ENCODE results near the gene CCM2. TPM values are rescaled to one million over a fixed set of nuclear protein-coding genes. Genes with fewer than 3 reads are reported as not detected.
"Not testable (repeated sequence)": the region's sequence is repeated elsewhere in the genome, so short reads cannot be mapped to it uniquely, and the experiment has no call there.

CCM2 gene
- total RNA-seq, 1 donor from 2014 or later, result 67.9 TPM

- DNase-seq (ENCODE audit: low read depth in 2 of 2), result no peak
These were observed 18.8 kb upstream of the CCM2 start for GRCh38 chr7:44981035-44981706.

- DNase-seq (ENCODE audit: low read depth in 2 of 2), result no peak
These were observed 17.5 kb upstream of the CCM2 start for GRCh38 chr7:44982535-44982923.

GRCh38 chr7:44982970-44983369 is 17.0 kb upstream of the CCM2 start:
- DNase-seq (ENCODE audit: low read depth in 2 of 2), result no peak

GRCh38 chr7:44983742-44984477 is 16.1 kb upstream of the CCM2 start:
- no peak for DNase-seq (ENCODE audit: low read depth in 2 of 2)

- DNase-seq (ENCODE audit: low read depth in 2 of 2), result no peak
These were observed 15.6 kb upstream of the CCM2 start for GRCh38 chr7:44984478-44984758.

GRCh38 chr7:44985033-44985695 is 14.8 kb upstream of the CCM2 start:
- no peak for DNase-seq (ENCODE audit: low read depth in 2 of 2)

GRCh38 chr7:44985900-44986217 is 14.1 kb upstream of the CCM2 start:
- DNase-seq (ENCODE audit: low read depth in 2 of 2), result no peak

- DNase-seq (ENCODE audit: low read depth in 2 of 2), result peak; percentile 96 to 97
These were observed 13.6 kb upstream of the CCM2 start for GRCh38 chr7:44986218-44987053.

- DNase-seq (ENCODE audit: low read depth in 2 of 2), result no peak
These were observed 12.5 kb upstream of the CCM2 start for GRCh38 chr7:44987457-44987856.

- no peak for DNase-seq (ENCODE audit: low read depth in 2 of 2)
These were observed 12.0 kb upstream of the CCM2 start for GRCh38 chr7:44987996-44988395.

GRCh38 chr7:44988701-44989100 is 11.3 kb upstream of the CCM2 start:
- no peak for DNase-seq (ENCODE audit: low read depth in 2 of 2)

GRCh38 chr7:44989132-44989531 is 10.9 kb upstream of the CCM2 start:
- DNase-seq (ENCODE audit: low read depth in 2 of 2), result no peak

- peak; percentile 36 to 87 for DNase-seq (ENCODE audit: low read depth in 2 of 2)
These were observed 9.6 kb upstream of the CCM2 start for GRCh38 chr7:44990109-44991023.

GRCh38 chr7:44992004-44992795 is 7.8 kb upstream of the CCM2 start:
- DNase-seq (ENCODE audit: low read depth in 2 of 2), result not testable (repeated sequence)

GRCh38 chr7:44994877-44995554 is 5.0 kb upstream of the CCM2 start:
- peak; percentile 57 to 70 for DNase-seq (ENCODE audit: low read depth in 2 of 2)

GRCh38 chr7:44995555-44996493 is 4.2 kb upstream of the CCM2 start:
- no peak for DNase-seq (ENCODE audit: low read depth in 2 of 2)

GRCh38 chr7:44998153-44998871 is 1.7 kb upstream of the CCM2 start:
- no peak for DNase-seq (ENCODE audit: low read depth in 2 of 2)
